Right lung (tissue), 5 donors: Measurements from ENCODE around the gene RNF114. TPM values are rescaled to one million over a fixed set of nuclear protein-coding genes. Genes with fewer than 3 reads are reported as not detected.

Experiments used
- DNase-seq, 2 donors: peaks; one replicate each; pipeline ENCODE4 v3.0.0-alpha.2; 2013
- polyA plus RNA-seq, 5 donors: library from polyadenylated mRNA; unstranded; fragments of 120-200 nt; gene quantifications; one replicate each; pipeline versions ENCODE4 v1.2.1 to v1.2.3, GENCODE V29; 2013; ENCODE audit warnings: inconsistent platforms in 1 of 5, low replicate concordance in 1 of 5; ENCODE audit not compliant: insufficient read length in 5 of 5, insufficient read depth in 1 of 5

Gene RNF114
- polyA plus RNA-seq, 5 donors, result 57.2 to 71.9 (median 65.0) TPM

DNA sequence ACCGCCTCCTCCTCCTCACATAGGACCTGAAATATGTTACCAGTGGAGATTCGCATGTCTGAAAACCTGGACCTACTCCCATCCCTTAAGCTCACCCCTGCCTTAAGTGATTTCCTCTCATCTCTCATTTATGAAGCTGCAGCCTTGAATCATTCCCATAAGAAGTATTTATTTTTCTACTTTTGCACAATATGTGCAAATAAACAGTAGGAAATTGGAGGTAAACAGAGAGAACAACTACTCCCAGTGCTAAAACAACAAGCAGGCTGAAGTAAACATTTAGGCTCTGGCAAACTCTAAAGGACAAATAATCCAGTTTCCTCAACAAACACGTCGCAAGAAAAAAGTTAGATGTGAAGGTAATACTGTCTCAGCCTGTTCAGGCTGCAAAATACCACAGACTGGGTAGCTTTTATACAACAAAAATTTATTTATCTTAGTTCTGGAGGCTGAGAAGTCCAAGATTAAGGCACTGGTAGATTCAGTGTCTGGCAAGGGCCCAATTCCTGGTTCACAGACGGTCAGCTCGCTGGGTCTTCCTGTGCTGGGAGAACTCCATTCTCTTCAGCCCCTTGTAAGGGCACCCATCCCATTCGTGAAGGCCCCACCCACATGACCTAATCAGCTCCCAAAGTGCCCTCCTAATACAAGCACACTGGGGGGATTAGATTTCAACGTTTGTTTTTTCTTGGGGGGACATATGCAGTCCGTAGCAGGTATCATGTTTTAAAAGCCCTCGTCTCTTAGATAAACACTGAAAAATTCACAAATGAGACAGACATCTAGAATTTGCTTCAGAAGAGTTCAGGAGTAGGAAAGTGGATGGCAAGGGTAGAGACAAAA lies 36.4 kb upstream of the RNF114 start:
- no peak for DNase-seq

DNA sequence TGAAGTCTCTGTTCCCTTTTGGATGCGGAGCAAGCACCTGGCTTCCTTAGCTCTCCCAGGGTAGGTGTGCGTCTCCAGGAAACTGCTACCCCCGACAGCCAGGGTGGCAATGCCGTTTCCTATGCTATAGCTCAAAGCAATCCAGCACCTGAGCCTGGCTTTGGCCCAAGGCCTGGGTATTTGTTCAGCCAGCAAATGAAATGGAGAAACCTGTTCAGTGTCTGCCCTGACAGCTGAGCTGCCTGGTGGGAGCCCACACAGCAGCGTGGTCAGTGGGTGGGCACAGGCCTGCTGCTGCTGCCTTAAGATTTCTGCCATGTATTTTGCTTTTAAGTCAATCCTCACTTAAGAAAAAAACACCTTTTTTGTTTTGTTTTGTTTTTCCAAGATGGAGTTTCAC lies 34.6 kb upstream of the RNF114 start:
- no peak for DNase-seq

DNA sequence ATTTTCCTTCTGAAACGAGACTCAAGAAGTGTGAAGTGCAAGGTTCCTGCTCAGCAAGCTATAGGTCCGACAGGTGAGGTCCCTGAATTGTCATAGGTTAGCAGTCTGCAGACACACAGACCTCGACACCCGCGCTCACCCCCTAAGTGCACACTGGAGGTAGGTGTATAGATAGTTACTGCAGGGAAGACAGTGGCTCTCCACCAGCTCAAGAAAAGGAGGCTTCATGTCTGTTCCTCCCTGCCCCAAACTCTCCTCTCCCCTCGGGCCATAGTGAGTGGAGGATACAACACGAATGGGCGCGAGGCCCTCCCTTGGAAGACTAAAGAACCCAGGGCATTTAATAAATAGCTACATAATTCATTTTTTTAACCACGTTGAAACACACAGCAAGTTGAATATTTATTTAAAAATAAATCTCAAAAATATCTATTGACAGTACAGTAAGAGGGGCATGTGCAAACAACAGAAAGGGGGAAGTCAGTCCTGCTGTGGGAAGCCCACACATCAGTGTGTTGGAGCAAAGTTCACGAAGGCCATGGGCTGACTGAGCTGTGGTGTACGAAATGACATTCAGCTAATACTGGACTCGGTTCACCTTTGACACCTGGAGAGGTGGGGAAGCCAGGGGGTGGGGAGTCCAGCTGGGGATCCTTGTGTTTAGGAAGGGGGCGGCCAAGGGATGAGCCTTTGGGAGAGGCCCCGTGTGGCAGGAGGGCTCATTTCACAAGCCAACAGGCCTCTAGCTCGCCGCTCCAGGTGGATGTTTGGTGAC lies 31.6 kb upstream of the RNF114 start:
- no peak for DNase-seq

DNA sequence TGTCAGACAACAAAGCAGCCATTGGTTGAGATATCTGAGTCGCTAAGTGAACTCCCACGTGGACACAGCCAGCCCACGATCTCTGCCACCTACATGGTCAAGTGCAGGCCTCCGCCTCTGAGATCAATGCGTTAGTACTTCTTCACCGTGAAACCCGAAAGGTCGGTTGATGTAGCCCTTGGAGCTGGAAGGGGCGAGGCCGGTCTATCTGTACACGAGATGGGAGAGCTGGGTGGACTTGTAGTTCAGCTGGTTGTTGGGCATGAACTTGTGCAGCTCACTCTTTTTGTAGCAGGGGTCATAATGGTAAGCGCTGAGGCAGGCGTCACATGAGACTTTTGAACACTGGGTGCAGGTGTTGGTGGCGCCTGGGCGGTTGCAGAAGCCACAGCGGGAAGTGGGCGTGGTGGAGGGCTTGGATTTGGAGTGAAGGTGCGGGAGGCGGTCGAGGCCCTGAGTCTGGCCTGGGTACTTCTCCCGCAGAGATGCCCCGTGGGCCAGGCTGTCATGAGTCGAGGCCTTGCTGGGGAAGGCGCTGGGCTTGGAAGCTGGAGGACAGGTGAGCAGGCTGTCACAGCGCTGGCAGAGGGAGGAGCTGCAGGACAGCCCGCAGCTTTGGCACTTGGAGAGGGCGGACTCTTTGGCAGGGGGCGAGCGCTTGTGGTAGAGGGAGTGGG lies 30.6 kb upstream of the RNF114 start:
- no peak for DNase-seq

DNA sequence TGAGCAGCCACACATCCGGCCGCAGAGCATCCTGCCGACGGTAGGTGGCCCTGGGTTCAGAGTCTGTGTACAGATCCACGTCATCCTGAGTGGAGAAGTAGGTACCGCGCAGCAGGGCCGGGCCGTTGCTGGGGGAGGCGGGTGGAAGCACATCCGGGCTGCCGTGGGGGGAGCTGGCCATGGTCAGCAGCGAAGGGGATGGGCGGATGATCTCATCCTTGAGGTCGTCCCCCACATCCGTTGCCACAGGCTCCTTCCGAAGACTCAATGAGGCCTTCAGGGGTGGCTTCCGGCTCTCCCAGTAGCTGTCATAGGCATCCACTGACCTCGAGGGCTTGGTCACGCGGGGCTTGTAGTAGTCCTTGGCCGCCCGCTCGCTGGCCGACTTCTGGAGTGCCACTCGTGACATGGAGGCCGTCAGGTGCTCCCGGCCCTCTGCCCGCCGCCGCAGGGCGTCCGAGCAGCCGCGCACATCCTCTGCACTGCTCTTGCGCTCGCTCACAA lies 30.0 kb upstream of the RNF114 start:
- DNase-seq, result no peak

DNA sequence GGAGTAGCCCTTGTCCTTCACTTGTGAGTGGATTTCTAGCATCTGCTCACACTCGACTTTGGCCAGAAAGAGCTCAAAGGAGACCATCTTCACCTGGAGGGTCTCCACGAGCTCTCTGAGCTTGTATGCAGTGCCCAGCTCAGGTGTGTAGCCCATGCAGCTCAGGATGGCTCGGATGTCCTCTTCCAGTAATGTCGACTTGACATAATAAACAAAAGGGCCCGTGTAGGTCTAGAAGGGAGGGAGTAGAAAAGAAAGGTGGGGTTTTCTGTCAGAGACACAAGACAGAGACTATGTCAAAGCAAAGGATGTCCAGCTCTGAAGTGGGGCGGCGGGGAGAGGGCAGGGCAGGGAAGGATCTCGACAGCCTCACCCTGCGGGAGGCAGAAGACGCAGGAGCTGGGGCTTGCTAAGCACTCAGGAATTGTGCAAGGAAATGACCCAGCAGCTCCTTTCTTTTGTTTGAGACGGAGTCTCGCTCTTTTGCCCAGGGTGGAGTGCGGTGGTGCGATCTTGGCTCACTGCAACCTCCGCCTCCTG lies 29.5 kb upstream of the RNF114 start:
- DNase-seq, result no peak

DNA sequence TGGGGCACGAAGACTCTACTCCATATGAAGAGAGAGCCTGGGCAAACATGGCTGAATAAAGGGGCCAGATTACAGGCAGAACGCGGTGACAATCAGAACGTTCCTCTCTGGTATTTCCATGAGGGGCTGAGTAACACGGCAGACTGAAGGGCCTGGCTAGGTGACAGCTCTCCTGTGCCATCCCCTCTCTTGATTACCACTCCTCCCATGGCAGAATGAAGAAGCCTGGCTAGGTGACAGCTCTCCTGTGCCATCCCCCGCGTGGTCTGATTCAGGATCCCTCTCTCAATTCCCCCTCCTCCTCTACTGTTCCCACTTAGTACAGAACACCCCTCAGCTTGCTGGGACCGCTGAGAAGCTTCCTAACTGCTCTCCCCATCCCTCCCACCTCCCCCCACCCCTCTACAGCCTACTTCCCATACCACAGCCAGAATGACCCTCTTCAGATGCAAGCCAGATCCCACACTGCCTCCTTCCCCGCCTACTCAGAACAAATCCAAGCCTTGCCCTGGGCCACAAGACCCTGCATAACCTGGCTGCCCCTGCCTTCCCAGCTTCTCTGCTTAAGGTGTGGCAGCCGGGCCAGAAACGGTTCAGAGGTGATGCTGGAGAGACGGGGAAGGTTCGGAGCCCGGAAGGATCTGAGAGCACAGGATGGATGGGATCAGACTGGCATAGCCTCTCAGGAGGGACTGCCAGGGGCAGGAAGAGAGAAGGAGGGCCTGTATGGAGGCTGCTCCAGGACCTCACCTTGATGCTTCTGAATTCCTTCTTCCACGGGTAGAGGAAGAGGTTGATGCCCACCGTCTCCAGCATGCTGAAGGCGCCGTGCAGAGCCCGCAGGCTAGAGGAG lies 28.6 kb upstream of the RNF114 start:
- DNase-seq, result no peak

DNA sequence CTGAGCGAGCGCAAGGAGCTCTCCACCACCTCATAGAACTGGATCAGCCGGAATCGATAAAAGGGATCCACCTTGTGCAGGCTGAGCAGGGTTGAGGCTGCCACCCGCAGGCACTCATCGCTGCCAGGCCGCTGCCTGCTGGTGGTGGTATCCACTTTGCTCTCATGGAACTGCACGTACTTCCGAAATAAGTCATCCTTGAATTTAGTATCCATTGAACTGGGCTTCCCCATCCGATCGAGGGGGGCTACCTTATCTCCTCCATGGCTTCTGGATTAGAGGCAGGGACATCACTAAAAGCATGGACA lies 28.0 kb upstream of the RNF114 start:
- DNase-seq, result no peak

DNA sequence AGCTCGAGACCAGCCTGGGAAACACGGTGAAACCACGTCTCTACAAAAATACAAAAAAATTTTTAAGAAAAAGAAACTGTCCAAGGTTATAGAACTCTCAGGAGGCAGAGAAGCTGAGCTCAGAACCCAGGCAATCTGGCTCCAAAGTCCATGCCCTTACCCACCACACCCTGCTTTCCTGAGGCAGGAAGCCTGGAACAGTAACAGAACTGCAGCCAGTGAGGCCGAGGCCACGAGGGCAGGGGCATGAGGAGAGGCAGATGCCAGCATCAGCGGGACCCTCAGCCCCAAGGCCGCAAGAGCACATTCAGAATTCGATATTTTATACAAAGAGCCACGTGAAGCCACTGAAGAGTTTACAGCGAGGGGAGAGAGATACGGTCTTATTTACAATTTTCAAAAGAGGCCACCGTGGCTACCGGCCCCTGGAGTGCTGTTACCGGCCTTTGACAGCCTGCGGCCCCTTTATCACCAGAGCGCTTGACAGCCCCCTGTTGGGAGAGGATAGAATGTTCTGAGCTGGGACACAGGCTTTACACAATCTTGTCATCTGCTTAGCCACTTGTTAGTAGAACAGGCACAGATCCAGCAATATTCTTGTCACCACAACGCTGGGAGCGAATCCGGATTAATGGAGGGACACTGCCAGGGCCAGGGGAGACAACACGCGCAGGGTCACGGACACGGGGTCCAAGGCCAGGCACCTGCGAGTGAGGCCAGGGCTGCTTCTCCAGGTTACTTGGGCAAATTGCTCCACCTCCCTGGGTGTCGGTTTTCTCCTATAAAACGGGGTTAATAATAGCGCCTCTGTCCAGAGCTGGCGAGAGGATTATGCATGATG lies 26.5 kb upstream of the RNF114 start:
- no peak for DNase-seq

DNA sequence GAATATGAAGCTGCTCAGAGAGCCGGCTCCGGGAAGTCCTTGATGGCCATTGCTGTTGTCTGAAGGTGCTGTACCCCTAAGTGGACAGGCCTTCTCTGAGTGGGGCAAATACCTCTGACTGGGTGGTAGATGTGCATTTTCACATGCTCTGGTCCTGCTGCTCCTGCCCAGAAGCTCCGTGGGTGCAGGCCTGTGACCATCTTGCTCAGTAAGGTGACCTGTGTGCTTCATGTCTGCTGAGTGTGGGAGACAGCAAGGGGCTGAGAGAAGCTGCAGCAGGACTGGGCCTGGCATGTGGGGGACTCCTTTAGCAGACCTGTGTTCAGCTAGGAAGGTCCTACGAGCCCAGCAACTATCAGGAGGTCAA lies 25.9 kb upstream of the RNF114 start:
- DNase-seq, result no peak

DNA sequence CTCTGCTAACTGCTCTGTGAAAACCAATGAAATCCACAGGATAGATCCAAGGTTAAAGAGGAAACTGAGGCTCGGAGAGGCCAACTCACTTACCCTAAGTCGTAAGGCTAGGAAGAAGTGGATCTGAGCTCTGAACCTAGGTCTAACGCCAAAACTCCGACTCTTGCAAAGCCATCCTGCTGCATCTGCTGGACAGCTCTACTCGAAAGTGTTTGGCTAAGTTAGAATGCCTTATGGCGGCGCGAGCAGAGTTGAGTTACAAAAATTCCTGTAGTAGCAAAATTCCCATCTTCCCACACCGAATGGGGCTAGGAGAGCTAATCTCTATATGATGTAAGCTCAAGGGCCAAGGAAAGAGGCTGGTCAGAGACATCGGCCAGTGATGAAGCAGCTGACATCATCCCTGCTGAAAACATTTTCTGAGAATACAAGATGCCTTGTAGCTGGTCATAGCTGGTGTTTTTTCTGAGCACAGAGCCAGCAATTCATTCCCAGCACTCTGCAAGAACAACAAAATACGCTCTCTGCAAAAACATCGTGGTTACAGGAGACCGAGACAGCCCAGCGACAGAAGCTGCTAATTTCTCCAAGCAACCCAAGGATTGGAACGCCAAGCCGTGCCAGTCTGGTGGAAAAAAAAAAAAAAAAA lies 22.7 kb upstream of the RNF114 start:
- no peak for DNase-seq

DNA sequence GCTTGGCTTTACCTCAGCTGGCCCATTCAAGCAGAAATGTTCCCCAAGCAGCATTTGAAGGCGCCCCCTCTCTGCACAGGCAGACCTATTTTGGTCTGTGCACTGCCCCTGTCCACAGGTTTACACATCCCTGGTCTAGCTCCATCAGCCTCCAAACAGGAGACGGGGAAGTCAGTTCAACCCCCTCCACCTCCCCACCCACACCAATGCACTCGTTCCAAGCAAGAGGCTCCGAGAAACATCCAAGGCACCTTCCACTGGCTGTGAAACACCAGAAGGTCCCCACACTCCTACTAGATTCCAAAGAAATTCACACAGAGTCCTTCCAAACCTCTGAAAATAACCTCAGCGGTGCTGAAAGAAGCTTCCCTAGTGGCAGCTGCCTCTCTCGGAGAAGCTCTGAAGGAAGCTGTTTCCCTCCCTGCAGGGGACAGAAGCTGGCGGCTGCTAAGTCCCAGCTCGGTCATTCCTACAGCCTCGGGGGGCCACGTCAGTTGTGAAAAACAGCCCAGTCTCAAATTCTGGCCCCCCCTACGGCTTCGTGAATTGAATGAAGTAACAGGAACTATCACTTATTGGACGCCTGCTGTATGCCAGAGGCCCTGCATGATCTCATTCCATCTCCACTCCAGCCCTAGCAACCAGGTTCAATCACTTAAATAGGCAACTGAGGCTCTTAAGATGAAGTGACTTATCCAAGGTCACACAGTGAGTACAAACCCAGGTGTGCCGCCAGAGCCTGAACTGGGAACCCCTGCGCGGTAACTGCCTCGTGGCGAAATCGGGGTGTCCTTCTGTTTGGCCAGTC lies 21.7 kb upstream of the RNF114 start:
- DNase-seq, result no peak

DNA sequence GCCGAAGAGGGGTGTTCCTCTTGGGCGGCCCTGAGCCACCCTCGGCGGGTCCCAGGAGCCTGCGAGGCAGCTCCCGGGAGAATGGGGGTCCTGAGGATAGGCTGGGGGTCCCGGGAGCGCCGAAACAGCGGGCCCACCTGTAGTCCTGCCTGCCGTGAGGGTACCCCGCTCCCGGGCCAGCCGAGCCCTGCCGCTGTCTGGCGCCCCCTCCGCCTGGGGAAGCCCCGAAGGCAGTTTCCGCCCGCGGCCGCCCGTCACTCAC lies 21.1 kb upstream of the RNF114 start:
- DNase-seq, result no peak

DNA sequence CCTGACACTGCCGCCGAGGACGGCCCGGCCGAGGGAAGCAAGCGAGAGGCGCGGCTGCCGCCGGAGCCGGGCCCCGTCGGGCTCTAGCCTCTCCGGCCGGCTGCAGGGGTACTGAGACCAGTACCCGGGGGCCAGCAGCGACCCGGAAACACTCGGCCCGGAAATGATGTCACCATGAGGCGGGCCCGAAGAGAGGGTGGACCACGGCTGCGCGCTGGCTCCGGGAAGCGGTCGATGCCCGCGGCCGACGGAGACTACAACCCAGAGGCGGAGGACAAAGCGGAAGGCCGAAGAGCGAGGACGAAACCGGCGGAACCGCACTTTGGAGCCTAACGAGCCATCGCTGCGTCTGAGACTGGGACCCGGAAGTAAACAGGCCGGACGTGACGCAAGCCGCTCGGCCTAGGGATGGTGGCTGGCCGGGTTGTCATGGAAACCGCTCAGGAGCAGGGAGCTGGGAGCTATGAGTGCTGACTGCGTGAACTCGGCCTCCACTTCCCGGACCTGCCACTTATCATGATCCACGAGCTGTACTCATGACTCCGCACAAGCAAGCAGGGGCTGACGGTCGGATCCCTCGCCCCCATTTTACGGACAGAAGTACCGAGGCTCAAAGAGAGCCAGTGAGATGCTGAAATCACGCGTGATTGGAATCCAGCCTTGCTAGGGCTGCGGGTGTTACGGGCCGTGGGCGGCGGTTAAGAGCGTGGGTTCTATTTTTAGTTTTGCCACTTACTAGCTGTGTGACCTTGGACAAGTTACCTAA lies 20.6 kb upstream of the RNF114 start, which contains the start of gene SPATA2:
TSS of gene SPATA2 (minus strand) at position 150 of the 766 bp plus-strand sequence. CDS start 7,039 bp downstream, outside the sequence.
- DNase-seq, result peak; percentile 93 to 96

DNA sequence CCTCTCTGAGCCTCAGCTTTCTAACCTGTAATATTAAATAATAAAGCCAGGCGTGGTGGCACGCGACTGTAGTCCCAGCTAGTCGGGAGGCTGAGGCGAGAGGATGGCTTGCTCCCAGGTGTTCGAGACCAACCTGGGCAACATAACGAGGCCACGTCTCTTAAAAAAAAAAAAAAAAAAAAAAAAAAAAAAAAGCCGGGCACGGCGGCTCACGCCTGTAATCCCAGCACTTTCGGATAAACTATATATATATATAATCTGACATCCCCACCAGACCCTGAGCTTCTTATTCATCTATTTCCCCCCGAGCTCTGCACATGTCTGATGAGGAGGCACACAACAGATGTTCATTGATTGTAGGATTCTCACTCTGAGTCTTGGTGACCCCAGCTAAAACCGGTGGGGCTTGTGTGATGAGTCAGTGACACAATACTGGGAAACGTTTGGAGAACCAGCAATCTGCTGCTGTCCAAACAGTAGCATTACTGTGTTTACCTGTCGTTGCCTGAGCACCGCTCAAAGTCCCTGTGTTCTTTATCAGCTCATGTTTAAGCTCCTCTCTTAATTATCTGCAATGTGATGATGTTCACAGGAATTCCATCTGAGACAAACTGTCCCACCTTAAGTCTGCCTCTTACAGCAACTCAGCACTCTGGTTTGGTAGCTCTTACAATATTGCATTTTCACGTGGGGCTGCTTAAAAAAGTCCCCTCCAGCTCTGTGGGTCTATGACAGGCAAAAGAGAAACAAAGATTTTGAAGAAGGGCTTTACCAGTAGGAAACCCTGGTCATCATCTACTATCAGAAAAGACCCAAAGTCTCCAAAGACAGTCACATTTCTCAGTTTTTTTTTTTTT lies 19.8 kb upstream of the RNF114 start:
- DNase-seq, result no peak

DNA sequence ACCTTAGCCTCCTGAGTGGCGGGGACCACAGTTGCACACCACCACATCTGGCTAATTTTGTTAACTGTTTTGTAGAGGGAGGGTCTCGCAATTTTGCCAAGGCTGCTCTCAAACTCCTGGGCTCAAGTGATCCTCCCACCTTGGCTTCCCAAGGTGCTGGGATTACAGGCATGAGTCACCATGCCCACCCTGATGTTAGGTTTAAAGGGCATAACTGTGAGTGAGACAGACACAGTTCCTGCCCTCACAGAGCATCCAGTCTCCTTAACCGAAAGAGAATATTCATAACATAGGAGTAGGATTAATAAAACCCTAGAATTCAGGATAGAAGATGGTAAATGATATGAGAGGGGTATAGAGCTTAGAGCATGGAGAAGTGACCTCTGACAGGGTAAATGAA lies 17.8 kb upstream of the RNF114 start:
- no peak for DNase-seq

DNA sequence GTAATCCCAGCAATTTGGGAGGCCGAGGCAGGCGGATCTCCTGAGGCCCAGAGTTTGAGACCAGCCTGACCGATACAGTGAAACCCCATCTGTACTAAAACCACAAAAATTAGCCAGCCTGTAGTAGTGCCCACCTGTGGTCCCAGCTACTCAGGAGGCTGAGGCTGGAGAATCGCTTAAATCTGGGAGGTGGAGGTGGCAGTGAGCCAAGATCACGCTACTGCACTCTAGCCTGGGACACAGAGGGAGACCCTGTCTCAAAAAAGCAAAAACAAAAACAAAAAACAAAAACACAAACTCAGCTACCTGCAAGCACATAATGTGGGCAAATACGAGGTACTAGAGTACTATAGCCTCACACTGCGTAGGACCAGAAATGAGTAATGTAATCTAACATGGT lies 17.2 kb upstream of the RNF114 start:
- no peak for DNase-seq
